Right lobe of liver (tissue), 4 donors: ENCODE data around the gene TLE4.

Source experiments
- CTCF ChIP-seq, 4 donors: fragments of 200-600 bp in 3 of 4; fragments of 450-650 bp in 1 of 4; IDR thresholded peaks; one replicate each; pipeline versions ENCODE4 v1.5.1 to v1.8.0; 2016 to 2022; ENCODE audit warnings: antibody characterized with exemption in 4 of 4, mild to moderate bottlenecking in 2 of 4
- POLR2A ChIP-seq: fragments of 450-650 bp; IDR thresholded peaks from one replicate; pipeline ENCODE4 v1.6.1; 2017; ENCODE audit warnings: antibody characterized with exemption, mild to moderate bottlenecking
- donor health status: DM: no; HTN: no; CAD: no.
- donor health status: DM: no; HTN: no; CAD: no.
- donor health status: DM: no; HTN: yes; CAD: no.

GRCh38 chr9:79731171-79731890, 159.6 kb downstream of the TLE4 start:
- TF ChIP-seq CTCF (IDR thresholded peaks at IDR 0.05): no peak
- no peak for TF ChIP-seq POLR2A
